Activated CD8-positive, alpha-beta memory T cell treated with anti-CD3 and anti-CD28 coated beads for 36 hours (primary cell): ENCODE results near the gene CDKN2B. TPM values are rescaled to one million over a fixed set of nuclear protein-coding genes. Genes with fewer than 3 reads are reported as not detected.

Experiments
- CTCF ChIA-PET: fragments of 350-600 bp; sonication (Branson Sonifier 250); formaldehyde crosslinking; loops from one replicate; lab custom pipeline; 2021; ENCODE audit warnings: antibody characterized with exemption; lab: Charles Lee
- POLR2A ChIA-PET: fragments of 350-600 bp; sonication (Branson Sonifier 250); formaldehyde crosslinking; loops from one replicate; lab custom pipeline; 2021; ENCODE audit warnings: antibody characterized with exemption; lab: Charles Lee
- total RNA-seq, 2 experiments: library from RNA; stranded (reverse); gene quantifications; one replicate each; pipeline ENCODE4 v1.2.3, GENCODE V29; 2021

CDKN2B gene
- total RNA-seq, 2 experiments from 2014 or later = 0.04 to 0.11 TPM

- CTCF ChIA-PET = no interaction called here
- POLR2A ChIA-PET = no interaction called here
Measured at GRCh38 chr9:21982861-21983560, 26.1 kb downstream of the CDKN2B start.

DNA sequence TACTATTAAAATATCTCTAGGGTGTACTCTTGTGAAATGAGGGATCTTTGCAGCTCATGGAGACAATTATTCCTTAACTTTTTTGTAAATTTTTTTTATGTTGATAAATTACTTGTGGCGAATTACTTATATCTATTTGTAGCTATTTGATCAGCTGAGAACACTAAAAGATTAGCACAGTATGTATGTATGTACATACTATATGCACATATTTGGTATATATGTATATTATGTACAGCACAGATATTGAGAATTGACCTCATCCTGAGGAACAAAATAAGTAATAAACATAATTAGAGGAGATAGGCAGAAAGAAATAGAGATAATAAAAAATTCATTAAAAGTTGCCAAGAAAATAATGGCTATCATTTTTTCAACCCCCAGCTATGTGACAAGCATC is 26.7 kb downstream of the CDKN2B start:
- ChIA-PET POLR2A (no interaction called here), CTCF (no interaction called here)

- ChIA-PET CTCF (interaction anchor here (1.2 to 1.9 kb wide), 2 partner anchors 18 to 32 kb away, joined by 4 to 5 read pairs; partner anchors contain the start of genes CDKN2A, CDKN2B and CDKN2B-AS1), POLR2A (no interaction called here)
Measured at GRCh38 chr9:21976334-21976875, 32.7 kb downstream of the CDKN2B start.

DNA sequence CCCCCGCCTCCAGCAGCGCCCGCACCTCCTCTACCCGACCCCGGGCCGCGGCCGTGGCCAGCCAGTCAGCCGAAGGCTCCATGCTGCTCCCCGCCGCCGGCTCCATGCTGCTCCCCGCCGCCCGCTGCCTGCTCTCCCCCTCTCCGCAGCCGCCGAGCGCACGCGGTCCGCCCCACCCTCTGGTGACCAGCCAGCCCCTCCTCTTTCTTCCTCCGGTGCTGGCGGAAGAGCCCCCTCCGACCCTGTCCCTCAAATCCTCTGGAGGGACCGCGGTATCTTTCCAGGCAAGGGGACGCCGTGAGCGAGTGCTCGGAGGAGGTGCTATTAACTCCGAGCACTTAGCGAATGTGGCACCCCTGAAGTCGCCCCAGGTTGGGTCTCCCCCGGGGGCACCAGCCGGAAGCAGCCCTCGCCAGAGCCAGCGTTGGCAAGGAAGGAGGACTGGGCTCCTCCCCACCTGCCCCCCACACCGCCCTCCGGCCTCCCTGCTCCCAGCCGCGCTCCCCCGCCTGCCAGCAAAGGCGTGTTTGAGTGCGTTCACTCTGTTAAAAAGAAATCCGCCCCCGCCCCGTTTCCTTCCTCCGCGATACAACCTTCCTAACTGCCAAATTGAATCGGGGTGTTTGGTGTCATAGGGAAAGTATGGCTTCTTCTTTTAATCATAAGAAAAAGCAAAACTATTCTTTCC is 34.2 kb downstream of the CDKN2B start:
- CTCF ChIA-PET = interaction anchor here (1.2 kb wide), 1 partner anchor 34 kb away, joined by 5 read pairs; the partner anchor contains the start of gene CDKN2B
- POLR2A ChIA-PET = no interaction called here

- CTCF ChIA-PET = no interaction called here
- POLR2A ChIA-PET = no interaction called here
Measured at GRCh38 chr9:21974343-21974721, 34.8 kb downstream of the CDKN2B start.

- ChIA-PET CTCF (interaction anchor here (0.8 kb wide), 1 partner anchor 9 kb away, joined by 3 read pairs; no protein-coding TSS in a partner anchor), POLR2A (no interaction called here)
Measured at GRCh38 chr9:21972361-21972760, 36.7 kb downstream of the CDKN2B start.

DNA sequence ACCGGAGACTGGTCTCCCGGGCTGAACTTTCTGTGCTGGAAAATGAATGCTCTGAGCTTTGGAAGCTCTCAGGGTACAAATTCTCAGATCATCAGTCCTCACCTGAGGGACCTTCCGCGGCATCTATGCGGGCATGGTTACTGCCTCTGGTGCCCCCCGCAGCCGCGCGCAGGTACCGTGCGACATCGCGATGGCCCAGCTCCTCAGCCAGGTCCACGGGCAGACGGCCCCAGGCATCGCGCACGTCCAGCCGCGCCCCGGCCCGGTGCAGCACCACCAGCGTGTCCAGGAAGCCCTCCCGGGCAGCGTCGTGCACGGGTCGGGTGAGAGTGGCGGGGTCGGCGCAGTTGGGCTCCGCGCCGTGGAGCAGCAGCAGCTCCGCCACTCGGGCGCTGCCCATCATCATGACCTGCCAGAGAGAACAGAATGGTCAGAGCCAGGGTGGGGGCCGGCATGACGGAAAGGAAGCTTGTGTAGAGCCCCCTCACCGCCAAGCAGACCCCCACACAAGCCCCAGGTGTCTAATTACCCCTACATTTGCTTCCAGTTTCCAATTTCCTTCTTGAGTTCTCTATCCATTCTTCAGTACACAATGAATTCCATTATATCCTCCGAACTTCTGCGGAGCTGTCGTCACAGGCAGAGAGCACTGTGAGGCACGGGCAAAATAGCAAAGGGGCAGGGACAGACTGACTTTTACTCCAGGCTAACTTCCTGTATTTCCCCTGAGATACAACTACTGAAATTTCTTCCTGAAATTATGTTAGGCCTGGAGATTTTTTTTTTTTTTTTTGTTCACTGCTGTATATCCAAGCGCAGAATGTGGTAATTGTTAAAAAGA is 38.1 kb downstream of the CDKN2B start:
- POLR2A ChIA-PET = no interaction called here
- CTCF ChIA-PET = interaction anchor here (0.8 to 2.3 kb wide), 3 partner anchors 19 to 54 kb away, joined by 3 to 8 read pairs (median 3); partner anchors contain the start of gene CDKN2B

DNA sequence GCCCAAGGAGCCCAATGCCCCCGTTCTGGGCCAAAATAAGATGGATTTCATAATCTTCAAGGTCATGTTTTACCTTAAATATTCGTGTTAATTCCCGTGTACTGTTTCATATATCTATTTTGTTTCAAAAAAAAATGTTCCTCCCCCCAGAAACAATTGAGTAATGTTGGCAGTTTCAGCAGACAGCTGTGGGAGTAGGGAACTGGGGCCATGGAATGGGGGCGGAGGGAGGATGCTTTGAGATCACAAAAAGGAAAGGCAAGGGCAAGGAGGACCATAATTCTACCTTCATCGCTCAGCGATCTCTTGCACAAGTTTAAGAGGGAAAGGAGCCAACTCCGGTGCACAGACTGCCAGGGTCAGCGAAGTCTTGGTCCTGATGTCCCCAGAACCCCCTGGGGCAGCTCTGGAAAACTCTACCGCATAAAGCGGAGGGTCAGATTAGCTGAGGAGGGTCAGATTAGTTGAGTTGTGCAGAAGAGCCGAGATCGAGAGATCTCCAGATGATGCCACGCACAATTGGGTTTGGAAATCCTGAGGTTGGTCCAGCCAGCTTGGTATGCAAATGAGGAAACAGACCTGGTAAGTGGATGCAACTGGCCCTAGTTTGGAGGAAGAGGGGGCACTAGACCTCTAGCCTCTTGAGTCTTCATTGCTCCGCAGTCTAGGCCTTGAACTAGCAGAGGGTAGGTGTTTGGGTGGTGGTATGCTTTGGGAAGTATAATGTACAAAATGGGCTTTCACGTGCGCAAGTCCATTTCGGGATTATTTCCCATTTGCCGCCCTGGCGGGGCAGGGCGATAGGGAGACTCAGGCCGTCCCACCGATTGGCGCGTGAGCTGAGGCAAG is 38.9 kb downstream of the CDKN2B start:
- ChIA-PET CTCF (interaction anchor here (2.3 kb wide), 1 partner anchor 38 kb away, joined by 8 read pairs; the partner anchor contains the start of gene CDKN2B), POLR2A (no interaction called here)

DNA sequence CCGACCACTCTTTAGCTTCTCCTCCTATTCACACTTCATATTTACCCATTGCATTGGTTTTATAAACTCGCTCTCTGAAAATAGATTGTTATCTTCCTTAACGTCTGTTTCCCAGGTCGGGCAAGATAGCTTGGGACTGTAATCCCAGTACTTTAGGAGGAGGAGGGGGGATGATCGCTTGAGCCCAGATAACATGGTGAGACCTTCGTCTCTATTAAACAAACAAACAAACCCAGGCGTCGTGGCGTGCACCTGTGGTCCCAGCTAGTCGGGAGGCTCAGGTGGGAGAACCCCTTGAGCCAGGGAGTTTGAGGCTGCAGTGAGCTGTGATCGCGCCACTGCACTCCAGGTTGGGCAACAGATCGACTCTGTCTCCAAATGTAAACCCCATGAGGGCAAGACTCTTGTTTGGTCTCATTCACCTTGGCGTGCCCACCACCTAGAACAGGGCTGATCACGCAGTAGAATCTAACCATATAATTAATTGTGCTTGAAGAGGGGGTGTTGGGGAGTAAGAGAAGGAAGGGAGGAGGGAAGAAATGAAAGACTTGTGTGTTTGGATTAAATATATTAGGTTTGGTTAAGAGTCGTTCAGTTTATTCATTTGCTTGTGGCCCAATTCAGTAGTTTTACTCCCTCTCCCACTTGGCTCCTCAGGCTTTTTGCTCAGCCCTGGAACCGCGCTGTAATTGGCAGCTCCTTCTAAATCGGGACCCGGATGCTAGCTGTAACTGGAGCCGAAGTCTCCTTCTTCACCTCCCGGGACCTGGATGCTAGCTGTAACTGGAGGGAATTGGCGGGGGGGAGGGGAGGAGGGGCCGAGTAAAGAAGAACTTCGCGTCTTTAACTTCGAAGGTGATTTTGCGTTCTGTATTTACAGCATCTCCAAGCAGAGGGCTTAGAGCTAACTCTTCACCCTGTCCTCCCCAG is 39.8 kb downstream of the CDKN2B start:
- CTCF ChIA-PET = interaction anchor here (1.0 to 2.3 kb wide), 2 partner anchors 39 kb away, joined by 3 to 8 read pairs; partner anchors contain the start of gene CDKN2B
- POLR2A ChIA-PET = no interaction called here

DNA sequence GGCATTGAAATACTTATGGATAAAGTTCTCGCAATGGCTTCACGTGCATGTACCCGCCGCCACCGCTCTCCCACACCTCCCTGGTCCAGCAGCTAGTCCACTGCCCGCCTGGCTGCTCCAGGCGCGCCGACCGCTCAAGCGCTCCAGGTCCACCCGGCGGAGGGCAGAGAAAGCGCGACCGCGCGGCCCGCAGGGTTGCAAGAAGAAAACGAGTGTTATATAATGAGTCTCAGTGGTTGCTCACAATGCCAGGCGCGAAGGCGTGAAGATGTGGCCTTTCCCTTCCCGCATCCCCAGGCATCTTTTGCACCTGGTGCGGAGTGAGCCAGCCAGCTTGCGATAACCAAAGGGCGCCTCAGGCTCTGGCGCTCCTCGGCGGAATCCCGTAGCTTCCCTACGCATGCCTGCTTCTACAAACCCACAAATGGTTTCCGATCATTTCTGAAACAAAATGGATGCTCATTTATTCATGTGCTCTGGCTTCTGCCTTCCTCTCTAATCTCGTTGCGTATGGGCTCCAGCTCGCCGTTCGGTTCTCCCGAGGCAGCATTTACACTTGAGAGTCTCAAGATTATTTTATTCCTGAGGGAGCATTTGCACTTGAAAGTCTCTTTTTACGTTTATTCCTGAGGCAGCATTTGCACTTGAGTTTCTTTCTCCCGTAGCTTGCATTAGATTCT is 40.6 kb downstream of the CDKN2B start:
- POLR2A ChIA-PET = no interaction called here

DNA sequence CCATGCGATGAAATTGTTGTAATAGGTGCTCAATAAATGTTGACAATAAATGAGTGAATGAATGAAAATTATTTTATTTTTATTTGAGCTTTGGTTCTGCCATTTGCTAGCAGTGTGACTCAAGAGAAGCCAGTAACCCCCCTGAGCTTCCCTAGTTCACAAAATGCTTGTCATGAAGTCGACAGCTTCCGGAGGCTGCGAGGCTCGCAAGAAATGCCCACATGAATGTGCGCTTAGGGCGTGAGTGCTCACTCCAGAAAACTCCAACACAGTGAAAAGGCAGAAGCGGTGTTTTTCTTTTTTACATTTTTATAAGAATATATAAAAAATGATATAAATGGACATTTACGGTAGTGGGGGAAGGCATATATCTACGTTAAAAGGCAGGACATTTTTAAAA is 41.4 kb downstream of the CDKN2B start:
- ChIA-PET POLR2A (no interaction called here), CTCF (no interaction called here)

More for the DNA sequence above, 40.6 kb downstream of the CDKN2B start:
- CTCF ChIA-PET = interaction anchor here (1.0 kb wide), 1 partner anchor 40 kb away, joined by 3 read pairs; no protein-coding TSS in a partner anchor

DNA sequence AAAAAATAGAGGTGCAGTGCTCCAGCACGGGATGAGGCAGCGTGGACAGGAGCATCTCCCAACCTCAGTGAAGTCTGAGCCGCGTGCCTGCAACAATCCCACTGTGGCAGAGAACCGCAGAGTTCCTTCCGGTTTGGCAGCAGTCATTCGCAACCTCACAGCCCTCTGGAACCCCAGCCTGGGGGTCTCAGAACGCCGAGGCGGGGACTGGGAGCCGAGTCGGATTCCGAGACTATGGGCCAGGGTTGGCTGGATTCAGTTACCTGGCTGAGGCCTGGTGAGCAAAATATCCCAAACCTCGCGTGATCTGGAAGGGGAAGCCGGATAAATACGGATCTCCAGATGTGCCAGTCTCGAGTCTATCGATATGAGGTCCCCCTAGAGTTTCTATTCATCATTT is 41.9 kb downstream of the CDKN2B start:
- ChIA-PET POLR2A (no interaction called here), CTCF (no interaction called here)

DNA sequence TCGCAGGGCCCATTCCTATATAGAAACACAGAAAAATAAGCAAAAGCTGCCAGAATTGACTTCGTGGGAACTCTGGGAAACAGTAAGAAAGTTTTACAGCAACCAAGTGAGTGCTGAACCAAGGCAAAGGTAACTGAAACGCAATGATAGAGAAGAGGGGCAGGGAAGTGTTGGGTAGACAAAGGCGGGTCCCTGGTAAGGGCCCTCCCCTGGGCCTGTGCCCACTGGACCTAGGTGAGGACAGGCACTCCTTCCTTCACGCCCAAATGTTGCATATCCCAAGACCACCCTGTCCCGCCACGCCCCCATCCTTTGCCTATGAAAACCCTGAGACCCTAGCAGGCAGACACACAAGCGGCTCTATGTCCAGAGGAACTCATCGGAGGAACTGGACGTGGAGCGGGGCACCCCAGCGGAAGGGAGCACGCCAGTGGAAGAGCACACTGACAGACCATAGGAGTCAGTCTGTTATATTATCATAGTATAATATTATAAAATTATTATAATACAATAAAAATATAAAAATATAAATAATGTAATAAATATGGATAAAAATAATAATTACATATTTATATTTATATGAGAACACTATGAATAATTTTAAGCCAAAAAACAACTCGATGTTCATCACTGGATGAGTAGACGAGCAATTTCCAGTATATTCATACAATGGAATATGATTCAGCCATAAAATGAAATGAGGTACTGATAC is 42.8 kb downstream of the CDKN2B start:
- POLR2A ChIA-PET = no interaction called here
- CTCF ChIA-PET = no interaction called here

GRCh38 chr9:21965401-21965951 is 43.6 kb downstream of the CDKN2B start:
- ChIA-PET CTCF (no interaction called here), POLR2A (no interaction called here)

- POLR2A ChIA-PET = no interaction called here
- CTCF ChIA-PET = no interaction called here
Measured at GRCh38 chr9:21964925-21965385, 44.1 kb downstream of the CDKN2B start.

DNA sequence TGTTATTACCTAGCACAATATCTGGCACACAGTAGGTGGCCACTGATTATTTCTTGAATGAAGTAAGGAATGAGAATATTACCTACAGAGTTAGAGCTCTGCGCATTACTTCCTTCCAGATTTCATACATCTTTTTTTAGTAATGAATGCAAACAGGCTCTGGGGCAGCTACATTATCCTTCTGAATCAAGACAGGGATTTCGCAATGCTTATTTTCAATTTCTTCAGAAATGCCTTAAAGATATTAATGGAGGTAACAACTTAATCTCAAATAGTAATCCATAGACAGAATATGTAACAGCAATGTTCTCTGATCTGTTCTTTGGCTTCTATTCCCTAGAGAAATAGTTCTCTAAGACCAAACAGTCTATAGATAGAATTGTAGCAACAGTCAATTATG is 47.5 kb downstream of the CDKN2B start:
- ChIA-PET CTCF (no interaction called here), POLR2A (no interaction called here)
